GM21528 (cell line): Measurements from ENCODE around the gene LAPTM5.

ENCODE experiments used
- ATAC-seq: cut with Tn5 transposase; IDR thresholded peaks from one replicate; pipeline ENCODE4 v1.9.1; 2021; ENCODE audit warnings: mild to moderate bottlenecking, moderate library complexity; ENCODE audit not compliant: unreplicated experiment, low FRiP score

The LAPTM5 gene

DNA sequence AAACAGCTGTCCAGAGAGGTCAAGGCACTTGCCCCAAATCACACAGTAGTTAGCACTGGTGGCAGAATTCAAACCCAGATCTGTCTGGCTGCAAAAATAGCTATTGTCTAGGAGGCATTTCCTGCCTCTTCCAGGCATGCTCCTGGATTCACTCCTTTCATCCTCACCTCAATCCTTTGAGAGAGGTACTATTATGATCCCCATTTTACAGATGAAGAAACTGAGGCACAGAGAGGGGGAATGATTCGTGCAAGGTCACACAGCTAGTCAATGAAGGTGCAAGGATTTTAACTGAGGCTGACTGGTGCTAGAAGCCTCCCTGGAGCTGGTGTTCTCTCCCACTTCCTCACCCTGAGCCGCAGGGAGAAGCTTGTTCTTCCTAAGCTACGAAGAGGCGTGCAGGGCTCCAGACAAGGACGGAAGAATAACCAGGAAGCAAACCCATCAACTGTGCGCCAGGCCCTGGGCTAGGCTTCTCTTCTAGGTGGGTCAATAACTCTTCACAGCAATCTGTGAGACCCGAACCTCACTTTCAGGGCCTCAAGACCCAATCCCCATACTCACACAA is 631 bp upstream of the LAPTM5 start:
- no peak for ATAC-seq

DNA sequence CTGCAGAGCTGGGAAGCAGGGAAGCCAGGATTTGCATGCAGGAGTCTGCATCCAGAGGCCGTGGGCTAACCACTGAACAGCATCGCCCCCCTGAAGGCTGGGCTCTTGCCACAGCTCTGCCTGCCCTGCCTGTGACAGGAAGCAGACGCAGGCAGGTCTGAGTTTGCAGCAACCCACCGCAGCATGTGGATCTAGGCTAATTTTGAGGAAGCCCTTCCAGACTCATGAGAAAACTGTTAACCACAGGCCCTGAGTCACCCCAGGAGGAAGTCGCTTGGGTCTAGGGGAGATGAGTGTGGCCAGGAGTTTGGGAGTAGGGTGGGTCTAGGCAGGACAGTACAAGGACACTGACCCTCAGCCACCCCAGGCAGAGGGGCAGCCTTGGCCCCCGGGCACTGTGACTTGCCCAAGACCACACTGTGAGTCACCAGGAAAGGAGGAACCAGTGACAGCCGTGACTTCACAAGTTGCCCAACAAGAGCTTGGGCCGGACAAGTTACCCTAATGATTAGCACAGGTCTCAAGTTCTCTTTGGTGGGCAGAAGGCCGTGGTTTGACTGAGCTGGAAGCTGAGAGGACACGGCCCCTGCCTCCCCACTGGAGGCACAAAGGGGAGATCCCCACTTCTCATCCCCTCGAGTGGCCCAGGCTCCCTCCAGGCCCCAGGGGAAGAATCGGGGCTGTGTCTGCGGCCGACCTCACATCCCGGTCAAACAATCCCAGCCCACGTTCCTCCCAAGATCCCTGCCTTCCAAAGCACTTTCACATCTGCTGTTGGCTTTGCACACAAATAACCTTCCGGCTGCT is 826 bp downstream of the LAPTM5 start:
- no peak for ATAC-seq

DNA sequence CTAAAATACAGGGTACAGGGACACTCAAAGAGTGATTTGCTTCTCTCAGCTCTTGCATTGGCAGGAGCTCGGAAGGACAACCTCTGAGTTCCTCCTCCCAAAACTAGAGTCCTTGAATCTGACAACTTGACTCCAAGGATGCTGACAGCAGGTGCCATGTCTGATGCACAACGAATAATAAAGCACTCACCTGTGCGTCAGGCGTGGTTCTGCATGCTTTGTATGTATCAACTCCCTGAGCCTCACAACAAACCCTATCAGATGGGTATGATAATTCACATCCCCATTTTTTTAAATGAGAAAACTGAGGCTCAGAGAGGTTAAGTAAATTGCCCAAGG is 1.4 kb downstream of the LAPTM5 start:
- no peak for ATAC-seq

DNA sequence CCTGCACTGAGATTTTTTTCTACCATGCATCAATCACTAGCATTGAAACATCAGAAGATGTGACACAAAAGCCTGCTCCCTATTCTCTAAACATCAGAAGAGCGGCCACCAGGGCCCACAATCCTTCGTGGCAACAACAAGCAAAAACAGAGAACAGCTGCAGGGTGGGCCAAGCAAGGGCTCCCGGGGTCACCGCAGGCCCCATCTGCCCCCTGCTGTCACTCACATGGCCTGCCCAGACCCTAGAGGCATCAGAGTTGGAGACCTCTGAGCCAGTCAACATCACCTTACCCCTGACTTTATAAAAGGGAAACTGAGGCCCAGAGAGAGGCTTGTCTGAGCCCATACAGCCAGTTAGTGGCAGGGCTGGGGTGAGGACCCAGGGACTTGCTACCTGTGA is 1.8 kb downstream of the LAPTM5 start:
- ATAC-seq: no peak

DNA sequence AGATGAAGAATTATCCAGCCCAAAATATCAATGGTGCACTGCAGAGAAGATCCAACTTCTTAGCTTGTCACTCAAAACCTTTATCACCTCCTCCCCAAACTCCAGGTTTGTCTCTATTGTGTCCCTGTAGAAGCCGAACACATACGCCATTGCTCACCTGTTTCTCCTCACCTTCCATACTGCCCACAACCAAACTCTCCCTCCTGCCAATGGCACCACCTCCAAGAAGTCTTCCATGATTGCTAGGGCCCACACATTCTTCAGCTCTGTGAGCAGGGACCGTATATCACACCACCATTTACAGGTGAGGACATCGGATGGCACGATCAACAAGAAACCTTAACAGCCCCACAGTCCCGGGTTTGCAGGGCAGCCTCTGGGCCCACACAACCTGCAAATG is 2.2 kb downstream of the LAPTM5 start:
- no peak for ATAC-seq

DNA sequence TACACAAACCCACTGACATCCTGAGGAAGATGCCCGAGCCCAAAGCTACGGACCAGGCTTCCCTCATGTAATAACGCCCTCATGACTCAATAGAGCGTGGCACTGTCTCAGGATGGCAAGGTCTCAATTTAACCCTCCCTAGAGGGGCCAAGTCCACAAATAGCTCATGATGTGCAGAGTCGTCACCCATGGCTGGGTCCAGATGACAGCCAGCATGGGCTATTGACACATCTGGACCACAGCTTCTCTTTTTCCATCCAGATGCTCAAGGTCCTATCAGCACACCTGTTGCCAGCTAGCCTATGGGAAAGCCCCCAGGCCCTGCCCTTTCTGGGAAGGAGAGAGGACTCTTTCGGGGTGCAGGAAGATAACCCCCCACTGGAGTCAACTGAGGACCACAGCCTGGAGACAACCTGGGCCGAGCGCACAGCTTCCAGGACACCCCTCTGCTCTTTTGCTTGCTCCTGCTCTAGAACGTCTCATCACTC is 2.8 kb downstream of the LAPTM5 start:
- ATAC-seq: peak; percentile 48

DNA sequence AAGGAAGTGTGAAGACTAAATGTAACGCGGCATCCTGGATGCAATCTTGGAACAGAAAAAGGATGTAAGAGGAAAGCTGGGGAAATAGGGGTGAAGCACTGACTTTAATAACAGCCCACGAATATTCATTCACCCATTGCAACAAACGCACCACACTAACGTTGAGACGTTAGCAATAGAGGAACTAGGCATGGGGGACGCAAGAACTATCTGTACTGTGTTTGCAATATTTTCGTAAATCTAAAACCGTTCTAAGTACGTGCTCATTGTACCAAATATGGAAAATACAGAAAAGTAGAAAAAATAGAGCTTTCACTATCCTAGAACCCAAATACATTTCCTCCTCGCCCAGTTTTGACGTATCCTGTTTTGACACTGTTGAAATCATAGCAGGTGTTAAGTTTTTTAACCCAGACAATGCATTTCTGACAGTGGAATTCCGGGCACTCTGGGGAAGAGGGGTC is 3.9 kb downstream of the LAPTM5 start:
- no peak for ATAC-seq

DNA sequence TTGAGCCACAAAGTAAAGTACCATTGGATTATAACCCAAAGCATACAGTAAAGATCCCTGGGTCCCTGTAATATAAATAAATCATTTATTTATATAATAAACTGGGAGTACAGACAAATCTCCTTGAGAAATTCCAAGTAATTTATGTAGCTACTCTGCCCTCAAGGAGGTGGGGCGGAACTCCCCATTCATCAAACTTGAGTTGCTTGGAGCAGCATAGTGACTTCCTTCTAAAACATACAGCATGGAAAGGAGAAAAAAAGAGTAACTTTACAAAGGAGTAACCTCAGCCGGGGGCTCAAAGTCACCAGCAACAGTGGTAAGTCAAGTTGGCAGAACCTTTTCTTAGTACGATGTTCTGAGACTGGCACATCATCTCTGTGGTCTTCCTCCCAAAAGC is 4.5 kb downstream of the LAPTM5 start:
- ATAC-seq: no peak

DNA sequence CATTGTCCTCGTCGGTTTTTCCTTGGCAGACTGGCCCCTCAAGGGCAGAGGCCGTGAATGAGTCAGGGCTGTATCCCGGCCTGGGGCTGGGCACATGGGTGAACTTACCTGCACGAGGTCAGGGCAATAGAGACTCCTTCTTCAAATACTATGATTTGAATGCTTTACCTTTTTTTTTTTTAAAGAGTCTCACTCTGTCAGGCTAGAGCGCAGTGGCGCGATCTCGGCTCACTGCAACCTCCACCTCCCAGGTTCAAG is 5.0 kb downstream of the LAPTM5 start:
- ATAC-seq: no peak

DNA sequence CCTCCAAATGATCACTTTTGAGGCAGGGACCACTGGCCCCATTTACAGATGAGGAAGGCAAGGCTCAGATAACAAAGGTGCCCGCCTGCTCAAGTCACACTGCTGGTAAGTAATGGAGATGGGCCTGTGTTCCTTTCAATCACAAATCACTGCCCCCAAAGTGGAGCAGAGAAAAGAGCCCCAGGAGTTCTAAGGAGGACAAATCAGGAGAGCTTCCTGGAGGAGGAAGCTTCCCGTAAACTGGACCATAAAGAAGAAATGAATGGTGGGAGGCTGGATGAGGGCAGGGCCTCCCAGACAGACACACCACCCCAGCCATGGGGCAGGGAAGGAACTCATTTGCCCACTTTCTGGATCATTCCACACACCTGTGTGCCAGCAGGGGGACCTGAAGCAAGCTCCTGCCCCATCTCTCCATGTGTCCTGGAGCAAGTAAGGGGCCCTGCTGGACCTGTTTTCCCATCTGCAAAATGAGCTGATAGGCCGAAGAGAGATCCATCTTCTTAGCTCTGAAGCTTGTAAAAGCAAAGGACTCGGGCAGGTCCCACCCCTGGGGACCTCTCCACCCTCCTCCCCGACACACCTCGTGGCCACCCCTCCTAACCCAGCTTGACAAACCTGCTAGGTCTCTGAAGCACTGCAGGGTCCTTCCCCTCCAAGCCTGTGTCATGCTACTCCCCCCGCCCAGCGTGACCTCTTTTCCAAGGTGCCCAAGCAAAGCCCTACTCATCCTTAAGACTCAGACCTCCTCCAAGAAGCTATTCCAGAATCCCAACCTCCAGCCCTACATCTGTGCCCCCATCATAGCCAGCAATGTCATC is 5.5 kb downstream of the LAPTM5 start:
- ATAC-seq: no peak

DNA sequence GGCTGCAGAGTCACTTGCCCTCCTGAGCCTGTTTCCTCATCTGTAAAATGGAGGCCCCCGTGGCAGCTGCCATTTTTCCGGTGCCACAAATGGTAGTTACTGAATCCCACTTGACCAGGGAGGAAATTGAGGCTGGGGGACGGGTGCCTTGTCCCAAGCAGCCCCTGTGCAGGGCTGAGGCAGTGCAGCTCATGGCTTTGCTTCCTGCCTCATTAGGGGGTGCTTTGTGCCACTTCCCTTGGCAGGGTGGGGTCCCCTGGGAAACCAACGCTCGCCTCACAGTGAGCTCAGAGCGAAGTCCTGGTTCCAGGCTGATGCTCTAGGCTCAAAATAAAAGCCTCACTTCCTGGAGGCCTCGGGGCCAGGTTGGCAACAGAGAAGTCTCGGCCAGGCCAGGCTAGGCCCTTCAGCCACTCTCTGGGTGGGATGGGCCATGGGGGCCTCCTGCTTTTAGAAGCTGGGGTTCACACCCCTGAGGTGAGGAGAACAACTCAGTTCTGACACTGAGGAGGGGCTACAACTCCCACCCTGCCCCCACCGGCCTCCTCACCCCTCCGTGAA is 6.8 kb downstream of the LAPTM5 start:
- ATAC-seq: no peak

DNA sequence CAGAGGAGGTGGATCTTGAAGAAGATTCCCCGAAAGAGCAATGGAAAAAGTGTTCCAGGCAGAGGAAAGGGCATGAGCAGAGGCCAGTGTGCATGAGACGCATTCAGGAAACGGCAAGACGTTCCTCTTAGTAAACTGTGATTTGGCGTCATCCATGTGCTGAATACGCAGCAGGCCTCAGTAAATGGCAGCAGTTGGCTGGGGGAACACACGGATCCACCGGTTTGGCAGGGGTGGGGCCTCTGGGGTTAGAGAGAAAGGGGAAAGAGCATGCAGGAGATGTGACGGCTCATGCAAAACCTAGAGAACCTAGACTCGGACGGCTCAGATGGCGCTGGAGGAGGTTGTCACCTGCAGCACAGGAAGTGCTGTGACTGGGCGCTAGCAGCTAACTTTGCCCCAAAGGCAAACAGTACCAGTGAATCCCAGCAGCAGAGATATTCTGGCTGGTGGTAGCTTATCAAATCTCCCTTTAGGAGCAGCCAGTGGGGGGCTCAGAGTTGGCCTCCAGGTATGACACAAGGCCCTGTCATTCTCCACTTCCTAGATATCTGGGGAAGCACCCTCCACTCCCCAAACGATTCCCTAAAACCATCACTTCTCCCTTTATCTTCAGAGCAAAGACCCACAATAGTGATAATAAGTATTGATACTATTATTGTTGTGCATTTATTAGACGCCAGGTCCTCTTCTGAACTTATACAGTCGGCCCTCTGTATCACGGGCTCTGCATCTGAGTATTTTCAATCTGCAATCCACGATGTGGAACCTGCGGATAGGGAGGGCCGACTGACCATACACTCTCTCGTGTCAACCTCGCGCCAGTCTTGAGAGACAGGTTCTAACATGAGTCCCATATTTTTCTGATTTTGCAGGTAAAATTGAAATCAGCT is 7.6 kb downstream of the LAPTM5 start:
- ATAC-seq: peak; percentile 32

DNA sequence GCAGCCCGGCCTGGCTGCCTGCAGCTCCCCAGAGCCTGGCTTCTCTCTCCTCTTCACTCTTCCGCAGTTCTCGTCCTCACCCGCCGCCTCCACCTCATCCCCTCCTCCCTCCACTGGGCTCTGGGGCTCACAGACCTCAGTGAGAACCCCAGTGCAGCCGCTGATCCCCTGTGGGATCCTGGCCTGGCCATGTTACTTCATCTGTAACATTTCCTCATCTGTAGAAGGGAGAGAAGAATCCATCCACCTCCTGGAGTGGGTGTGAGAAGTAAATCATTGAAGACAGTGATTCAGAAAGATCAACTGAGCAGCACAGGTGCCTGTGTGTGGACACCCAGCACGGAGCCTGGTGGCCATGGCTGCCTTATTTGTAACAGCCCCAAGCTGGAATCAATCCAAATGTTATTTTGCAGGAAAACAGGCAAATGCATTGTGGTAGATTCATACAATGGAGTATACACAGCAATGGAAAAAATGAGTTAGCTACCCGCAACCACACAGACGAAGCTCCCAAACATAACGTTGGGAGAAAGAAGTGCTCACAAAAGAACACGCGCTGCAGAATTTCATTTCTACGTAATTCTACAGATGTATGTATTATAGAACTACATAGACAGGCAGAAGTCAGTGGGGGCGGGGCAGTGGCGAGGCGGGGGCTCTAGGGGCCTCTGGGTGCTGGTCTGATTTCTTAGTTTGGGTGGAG is 8.7 kb downstream of the LAPTM5 start:
- ATAC-seq: no peak

DNA sequence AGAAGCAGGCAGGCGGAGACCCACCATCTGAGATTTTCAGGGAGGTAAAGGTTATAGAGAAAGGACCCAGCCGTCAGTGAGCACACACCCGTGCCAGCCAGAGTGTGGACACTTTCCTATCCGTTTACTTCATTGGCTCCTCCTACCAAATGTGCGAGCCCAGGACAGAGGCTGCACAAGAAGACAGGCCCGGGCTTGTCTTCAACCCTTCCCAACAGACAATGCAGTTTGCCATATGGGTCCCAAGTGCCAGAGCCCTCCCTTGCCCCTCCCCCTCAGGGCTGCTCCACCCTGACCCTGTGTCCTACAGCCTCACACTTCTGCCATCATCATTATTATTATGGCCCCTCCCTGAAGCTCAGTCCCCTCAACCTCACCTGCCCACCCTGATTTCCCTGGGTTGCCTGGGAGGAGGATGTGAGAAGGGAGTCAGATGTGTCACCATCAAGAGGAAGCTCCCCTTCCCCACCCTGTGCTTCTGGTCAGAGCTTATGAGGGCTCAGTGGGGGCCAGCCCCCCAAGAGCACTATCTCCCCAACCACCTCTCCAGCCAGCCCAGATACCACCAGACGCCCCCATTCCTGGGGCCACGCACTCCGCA is 9.4 kb downstream of the LAPTM5 start:
- ATAC-seq: no peak

DNA sequence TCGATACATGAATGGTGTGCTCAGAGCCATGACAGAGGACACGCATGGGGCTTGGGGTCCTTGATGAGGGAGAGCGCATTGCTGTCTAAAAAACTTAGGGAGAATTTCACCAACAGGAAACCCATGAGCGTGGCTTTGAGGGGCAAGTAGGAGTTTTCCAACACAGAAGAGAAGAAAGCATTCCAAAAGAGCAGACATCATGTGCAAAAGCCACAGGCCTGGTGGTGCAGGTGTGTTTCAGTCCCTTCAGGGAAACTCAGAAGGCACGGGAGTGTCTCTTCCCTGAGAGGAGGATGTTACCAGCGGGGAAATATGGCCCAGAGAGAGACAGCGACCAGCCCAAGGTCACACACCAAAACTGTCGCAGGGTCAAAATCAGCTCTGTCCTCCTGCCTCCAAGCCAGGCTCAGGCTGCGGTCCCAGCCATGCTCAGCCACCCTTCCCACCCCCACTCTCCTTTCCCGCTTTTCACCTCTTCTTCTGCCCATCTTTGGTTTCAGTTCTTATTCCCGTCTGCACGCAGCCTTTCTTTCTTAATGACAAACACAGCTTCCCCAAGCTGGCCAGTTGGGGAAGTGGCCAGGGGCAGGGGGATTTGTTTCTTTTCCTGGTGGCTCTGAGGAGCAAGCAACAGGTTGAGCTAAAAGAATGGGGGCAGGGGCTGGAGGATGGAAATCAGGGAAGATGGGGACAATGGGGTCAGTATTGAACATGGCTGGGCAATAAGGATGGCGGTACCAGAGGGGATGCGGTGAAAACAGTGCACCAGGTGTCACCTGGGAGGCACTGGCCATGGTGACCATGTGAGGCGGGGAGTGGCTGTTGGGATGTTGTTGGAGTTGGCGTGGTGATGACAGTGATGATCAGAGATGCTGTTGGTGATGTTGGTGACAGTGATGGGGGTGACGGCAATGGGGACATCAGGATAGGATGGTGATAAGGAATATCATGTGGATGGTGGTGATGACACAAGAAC is 10.3 kb downstream of the LAPTM5 start:
- ATAC-seq: no peak

DNA sequence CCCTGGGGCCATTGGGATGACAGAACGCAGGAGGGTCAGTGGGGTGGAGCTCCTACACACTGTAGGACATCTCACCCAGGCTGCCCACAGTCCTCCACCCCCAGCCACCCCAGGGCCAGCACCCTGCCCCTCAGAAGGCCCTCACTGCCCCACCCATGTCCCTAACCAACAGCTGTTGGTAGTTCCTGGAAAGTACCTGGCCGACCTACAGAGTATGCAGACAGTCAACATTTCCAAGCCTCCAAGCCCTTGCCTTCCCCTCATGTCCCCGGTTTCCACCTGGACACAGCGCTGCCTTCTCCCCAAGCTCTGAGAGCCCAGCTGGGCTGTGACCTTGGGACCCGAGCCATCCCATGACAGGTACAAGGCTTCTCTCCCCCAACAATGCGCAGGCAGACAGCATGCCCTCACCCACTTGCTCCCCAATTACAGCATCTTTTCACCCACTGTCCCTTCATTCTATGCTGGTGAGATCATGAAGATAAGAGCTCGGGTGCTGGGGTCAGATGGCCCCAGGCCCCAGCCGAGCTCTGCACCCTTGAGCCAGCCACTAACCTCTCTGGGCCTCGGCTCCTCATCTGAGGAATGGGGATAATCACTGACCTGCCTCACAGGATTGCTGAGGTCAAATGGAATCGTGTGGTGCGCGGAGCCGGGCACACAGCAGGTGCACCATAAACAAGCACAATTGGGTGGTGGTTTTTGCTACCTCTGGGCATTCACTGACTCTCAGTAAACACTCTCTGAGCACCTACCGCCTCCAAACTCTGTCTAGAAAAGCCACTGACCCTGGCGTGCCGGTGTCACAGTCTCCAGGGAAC is 11.2 kb downstream of the LAPTM5 start:
- no peak for ATAC-seq

DNA sequence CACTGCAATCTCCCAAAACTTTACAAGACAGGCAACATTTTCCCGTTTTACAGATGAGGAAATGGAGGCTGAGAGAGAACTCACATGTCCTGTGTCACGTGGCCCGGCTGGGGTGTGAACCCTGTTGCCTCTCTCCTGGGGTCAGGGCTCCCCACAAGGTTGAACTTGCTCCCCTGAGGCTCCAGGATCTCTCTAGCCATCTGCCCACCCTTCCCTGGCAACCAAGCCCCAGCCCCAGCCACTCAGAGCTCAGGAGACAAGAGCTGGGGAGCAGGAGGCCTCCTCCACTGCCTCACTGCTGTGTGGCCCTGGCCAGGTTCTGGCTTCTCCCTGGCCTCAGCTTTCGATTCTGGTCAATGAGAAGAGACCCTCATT is 11.8 kb downstream of the LAPTM5 start:
- no peak for ATAC-seq
